MCF 10A (cell line): ENCODE data around the gene IARS2. TPM values are rescaled to one million over a fixed set of nuclear protein-coding genes. Genes with fewer than 3 reads are reported as not detected.
A peak's percentile ranks its signal among the peaks of the same experiment; 100 is the strongest.

ENCODE experiments used
- BruUV-seq: library from RNA; stranded (reverse); fragments of 400-500 nt; replicated peaks from 2 replicates; lab custom pipeline; 2021; lab: Mats Ljungman, UMichigan
- CTCF ChIA-PET: fragments of 300-600 bp; sonication (Branson Sonifier 250); formaldehyde crosslinking; extraction: SDS; loops from one replicate; lab custom pipeline; 2021; ENCODE audit warnings: antibody characterized with exemption, inconsistent platforms; lab: Yijun Ruan, JAX
- POLR2A ChIA-PET: fragments of 300-600, 350-650 bp; sonication (Branson Sonifier 250); formaldehyde crosslinking; extraction: SDS; loops from one replicate; lab custom pipeline; 2020; ENCODE audit warnings: antibody characterized with exemption, inconsistent platforms; lab: Yijun Ruan, JAX
- DNase-seq: peaks from one replicate; pipeline ENCODE4 v3.0.0-alpha.2; 2018; ENCODE audit not compliant: unreplicated experiment
- H3K27ac Mint-ChIP-seq: one replicate; pipeline ENCODE4 v1.8.0; 2022; ENCODE audit warnings: mild to moderate bottlenecking, low read depth, mixed read lengths; ENCODE audit not compliant: unreplicated experiment
- H3K27me3 Mint-ChIP-seq: one replicate; pipeline ENCODE4 v1.8.0; 2022; ENCODE audit warnings: mixed read lengths; ENCODE audit not compliant: insufficient read depth, unreplicated experiment
- H3K36me3 Mint-ChIP-seq: one replicate; pipeline ENCODE4 v1.8.0; 2022; ENCODE audit warnings: mild to moderate bottlenecking, moderate library complexity, mixed read lengths; ENCODE audit not compliant: insufficient read depth, unreplicated experiment
- H3K4me1 Mint-ChIP-seq: one replicate; pipeline ENCODE4 v1.8.0; 2022; ENCODE audit warnings: mixed read lengths; ENCODE audit not compliant: insufficient read depth, unreplicated experiment
- H3K4me3 Mint-ChIP-seq: one replicate; pipeline ENCODE4 v1.8.0; 2022; ENCODE audit warnings: mild to moderate bottlenecking, moderate library complexity, mixed read lengths; ENCODE audit not compliant: unreplicated experiment
- H3K9me3 Mint-ChIP-seq: one replicate; pipeline ENCODE4 v1.8.0; 2022; ENCODE audit warnings: mixed read lengths; ENCODE audit not compliant: unreplicated experiment
- intact Hi-C: fragments of 100-400 bp; cut with micrococcal nuclease; formaldehyde crosslinking; loops from 2 replicates; pipeline ENCODE4 v1.14.1; 2022
- total RNA-seq: library from RNA; stranded (reverse); gene quantifications from 2 replicates; pipeline ENCODE4 v1.2.3, GENCODE V29; 2022
- TF ChIP-seq, protein P1 (sequence below): fragments of 200-600 bp; IDR thresholded peaks from one replicate; pipeline ENCODE4 v1.8.0; 2022; ENCODE audit warnings: antibody characterized with exemption, mild to moderate bottlenecking; ENCODE audit not compliant: unreplicated experiment

The IARS2 gene
- total RNA-seq, 1 experiment from 2014 or later: 158 TPM

DNA sequence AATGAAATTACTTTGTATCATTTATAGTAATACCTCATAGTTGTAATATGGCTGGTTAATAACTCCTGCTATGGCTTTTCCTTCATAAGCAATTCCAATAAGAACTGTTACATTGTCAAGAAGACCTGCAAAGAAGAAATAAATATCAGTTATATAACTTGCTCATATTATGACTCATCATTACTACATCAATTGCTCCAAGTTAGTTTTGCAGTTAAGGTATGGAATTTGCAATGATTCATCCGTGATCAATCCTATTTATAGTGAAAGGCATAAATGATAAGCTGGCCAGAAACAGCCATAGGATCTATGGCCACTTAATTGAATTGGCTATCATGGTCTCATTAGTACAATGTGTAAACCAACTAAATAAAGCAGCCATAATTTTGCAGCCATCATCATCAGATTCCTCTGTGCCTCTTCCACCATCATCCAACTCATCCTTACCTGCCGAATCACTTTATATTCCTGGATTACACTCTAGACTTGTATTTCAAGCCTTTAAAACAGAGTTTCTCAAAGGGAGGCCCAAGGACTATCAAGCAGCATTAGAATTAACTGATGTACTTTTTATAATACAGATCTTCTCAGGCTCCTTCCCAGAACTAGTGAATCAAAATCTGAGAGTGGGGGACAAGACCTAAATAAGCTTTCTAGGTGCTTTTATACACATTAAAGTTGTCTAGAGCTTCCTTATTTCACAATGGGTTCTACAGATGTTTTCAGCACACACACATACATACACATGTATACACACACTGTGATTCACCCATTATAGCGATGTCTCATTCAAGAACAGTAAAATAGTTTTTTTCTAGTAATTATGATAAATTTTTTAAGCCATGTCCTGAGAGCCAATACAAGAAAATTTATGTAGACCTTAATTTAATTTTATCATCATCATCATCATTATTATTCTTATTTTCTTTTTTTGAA lies 26.4 kb upstream of the IARS2 start:
- Mint-ChIP-seq H3K36me3 (peaks cover 73% of the 10 kb centered on the region), H3K27ac (peak overlapping the region; percentile 44), H3K27me3 (no peaks in the 10 kb centered on the region), H3K4me3 (no peak overlapping the region), H3K4me1 (peaks cover 6% of the 10 kb centered on the region), H3K9me3 (no peaks in the 10 kb centered on the region)
- intact Hi-C loops: no loop called here
- BruUV-seq: no TSS peak
- TF ChIP-seq, protein P1, sequence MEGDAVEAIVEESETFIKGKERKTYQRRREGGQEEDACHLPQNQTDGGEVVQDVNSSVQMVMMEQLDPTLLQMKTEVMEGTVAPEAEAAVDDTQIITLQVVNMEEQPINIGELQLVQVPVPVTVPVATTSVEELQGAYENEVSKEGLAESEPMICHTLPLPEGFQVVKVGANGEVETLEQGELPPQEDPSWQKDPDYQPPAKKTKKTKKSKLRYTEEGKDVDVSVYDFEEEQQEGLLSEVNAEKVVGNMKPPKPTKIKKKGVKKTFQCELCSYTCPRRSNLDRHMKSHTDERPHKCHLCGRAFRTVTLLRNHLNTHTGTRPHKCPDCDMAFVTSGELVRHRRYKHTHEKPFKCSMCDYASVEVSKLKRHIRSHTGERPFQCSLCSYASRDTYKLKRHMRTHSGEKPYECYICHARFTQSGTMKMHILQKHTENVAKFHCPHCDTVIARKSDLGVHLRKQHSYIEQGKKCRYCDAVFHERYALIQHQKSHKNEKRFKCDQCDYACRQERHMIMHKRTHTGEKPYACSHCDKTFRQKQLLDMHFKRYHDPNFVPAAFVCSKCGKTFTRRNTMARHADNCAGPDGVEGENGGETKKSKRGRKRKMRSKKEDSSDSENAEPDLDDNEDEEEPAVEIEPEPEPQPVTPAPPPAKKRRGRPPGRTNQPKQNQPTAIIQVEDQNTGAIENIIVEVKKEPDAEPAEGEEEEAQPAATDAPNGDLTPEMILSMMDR: no peak
- ChIA-PET POLR2A (interaction anchor here (0.6 to 2.1 kb wide), 6 partner anchors 11 to 26 kb away, joined by 3 to 7 read pairs (median 4); partner anchors contain the start of genes BPNT1, EPRS1 and IARS2), CTCF (interaction anchor here (0.6 to 1.2 kb wide), 3 partner anchors 27 to 56 kb away, joined by 3 to 5 read pairs (median 3); partner anchors contain the start of gene IARS2)
- DNase-seq: peak; percentile 33

- ChIA-PET POLR2A (no interaction called here), CTCF (interaction anchor here (0.6 to 1.3 kb wide), 3 partner anchors 8 to 36 kb away, joined by 3 to 4 read pairs (median 3); no protein-coding TSS in a partner anchor)
- TF ChIP-seq, protein P1: no peak
- no peaks in the 10 kb centered on the region for H3K27me3 Mint-ChIP-seq
- peaks cover 57% of the 10 kb centered on the region for H3K36me3 Mint-ChIP-seq
- no peak overlapping the region for H3K27ac Mint-ChIP-seq
- no peaks in the 10 kb centered on the region for H3K9me3 Mint-ChIP-seq
- no peak overlapping the region for H3K4me3 Mint-ChIP-seq
- BruUV-seq: no TSS peak
- intact Hi-C loops: no loop called here
- H3K4me1 Mint-ChIP-seq: no peaks in the 10 kb centered on the region
- no peak for DNase-seq
These were observed 16.8 kb upstream of the IARS2 start for GRCh38 chr1:220076861-220077762.

GRCh38 chr1:220077887-220078286 lies 16.0 kb upstream of the IARS2 start:
- Mint-ChIP-seq H3K27ac (no peak overlapping the region), H3K4me1 (no peaks in the 10 kb centered on the region), H3K27me3 (no peaks in the 10 kb centered on the region), H3K36me3 (peaks cover 54% of the 10 kb centered on the region), H3K9me3 (no peaks in the 10 kb centered on the region), H3K4me3 (no peak overlapping the region)
- BruUV-seq: no TSS peak
- TF ChIP-seq, protein P1: no peak
- no peak for DNase-seq
- CTCF ChIA-PET: interaction anchor here (0.6 to 1.3 kb wide), 3 partner anchors 9 to 17 kb away, joined by 3 to 4 read pairs (median 3); no protein-coding TSS in a partner anchor
- POLR2A ChIA-PET: interaction anchor here (1.3 kb wide), 1 partner anchor 10 kb away, joined by 6 read pairs; no protein-coding TSS in a partner anchor
- intact Hi-C loops: no loop called here
